Measurements from ENCODE around the gene SNRPD3.
"Not testable (repeated sequence)": the region's sequence is repeated elsewhere in the genome, so short reads cannot be mapped to it uniquely, and the experiment has no call there.

SNRPD3 gene

GRCh38 chr22:24591286-24591830 is 35.6 kb downstream of the SNRPD3 start:
- DNase-seq (ENCODE audit: low read depth in 4 of 4, low spot score in 1 of 4) = no peak

DNA sequence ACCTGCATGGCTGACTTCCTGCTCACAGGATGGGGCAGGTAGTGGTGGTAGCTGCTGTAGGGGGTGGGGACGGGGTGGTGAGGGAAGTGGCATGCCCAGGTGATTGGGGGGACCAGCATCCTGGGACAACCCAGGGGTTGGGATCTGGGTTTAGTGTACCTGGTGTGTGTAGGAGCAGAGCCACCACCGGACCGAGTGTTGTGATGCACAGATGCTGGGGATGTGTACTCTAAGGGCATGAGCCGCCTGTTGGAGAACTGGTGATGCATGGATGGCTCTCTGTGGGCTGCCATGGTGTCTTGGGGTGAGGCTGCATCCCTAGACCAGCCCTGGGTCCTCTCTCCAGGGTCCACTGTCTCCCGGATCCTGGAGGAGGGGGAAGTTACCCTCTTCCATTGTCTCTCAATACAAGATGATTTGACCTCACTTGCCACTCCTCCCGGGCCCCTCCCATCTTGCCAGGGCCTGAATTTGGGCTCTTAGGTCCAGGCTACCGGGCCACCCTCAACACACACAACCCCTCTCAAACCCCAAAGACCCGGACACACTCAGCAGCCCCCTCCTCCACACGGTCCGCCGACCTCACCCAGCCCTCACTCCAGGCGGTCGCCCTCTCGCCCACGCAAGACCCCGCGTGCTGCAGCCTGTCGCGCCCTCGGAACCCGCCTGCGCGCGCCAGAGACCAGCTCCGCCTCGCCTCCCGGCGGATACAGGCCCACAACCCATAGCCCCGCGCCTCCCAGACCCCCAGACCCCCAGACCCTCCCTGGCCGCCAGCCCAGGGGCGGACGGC is 36.5 kb downstream of the SNRPD3 start:
- no peak for DNase-seq (ENCODE audit: low read depth in 4 of 4, low spot score in 1 of 4)

- DNase-seq (ENCODE audit: low read depth in 4 of 4, low spot score in 1 of 4) = peak in 1 of 4 experiments; percentile 36
These were observed 37.2 kb downstream of the SNRPD3 start, which contains the start of gene LRRC75B for GRCh38 chr22:24592851-24593558. Gene LRRC75B (minus strand): TSS chr22:24593073. CDS start chr22:24593039, 34 bp downstream.

DNA sequence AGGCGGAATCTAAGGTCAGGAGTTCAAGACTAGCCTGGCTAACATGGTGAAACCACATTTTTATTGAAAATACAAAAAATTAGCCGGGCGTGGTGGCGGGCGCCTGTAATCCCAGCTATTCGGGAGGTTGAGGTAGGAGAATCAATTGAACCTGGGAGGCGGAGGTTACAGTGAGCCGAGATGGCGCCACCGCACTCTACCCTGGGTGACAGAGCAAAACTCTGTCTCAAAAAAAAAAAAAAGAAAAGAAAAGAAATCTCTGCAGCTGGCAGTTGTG is 37.7 kb downstream of the SNRPD3 start:
- DNase-seq (ENCODE audit: low read depth in 4 of 4, low spot score in 1 of 4) = not testable (repeated sequence)

DNA sequence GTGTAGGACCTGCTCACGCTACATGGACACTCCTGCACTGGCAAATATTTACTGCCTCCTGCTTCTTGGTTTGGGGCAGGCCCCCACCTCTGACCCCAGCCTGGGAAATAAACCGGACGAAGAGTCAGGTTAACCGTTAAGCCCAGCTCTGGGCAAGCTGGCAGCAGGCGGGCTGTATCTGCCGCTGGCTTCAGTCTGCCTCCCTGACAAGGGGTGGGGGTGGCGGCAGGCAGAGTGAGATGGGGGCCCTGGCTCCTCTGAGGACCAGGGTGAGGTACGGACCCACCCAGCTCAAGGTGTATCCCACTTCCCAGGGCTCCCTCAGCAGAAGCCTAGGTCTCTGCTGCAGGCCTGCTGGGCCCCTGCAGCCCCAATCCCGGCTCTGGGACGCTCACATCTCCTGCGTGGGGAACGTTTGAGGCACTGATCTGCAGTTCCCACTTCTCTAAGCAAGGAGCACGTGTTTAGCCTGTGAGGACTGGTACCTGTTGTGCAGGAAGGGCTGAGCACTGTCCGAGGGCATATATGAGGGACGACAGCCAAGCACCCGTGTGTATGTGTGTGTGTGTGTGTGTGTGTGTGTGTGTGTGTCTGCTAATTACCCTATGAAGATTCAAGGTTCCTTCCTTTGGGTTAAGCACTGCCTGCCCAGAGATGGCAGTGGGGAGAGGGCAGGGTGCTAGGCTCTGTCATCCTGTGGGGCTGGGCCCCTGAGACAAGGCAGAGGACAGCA is 38.2 kb downstream of the SNRPD3 start:
- DNase-seq (ENCODE audit: low read depth in 4 of 4, low spot score in 1 of 4) = no peak

GRCh38 chr22:24594569-24595120 is 38.8 kb downstream of the SNRPD3 start:
- no peak for DNase-seq (ENCODE audit: low read depth in 4 of 4, low spot score in 1 of 4)

GRCh38 chr22:24595228-24595627 is 39.4 kb downstream of the SNRPD3 start:
- no peak for DNase-seq (ENCODE audit: low read depth in 4 of 4, low spot score in 1 of 4)

DNA sequence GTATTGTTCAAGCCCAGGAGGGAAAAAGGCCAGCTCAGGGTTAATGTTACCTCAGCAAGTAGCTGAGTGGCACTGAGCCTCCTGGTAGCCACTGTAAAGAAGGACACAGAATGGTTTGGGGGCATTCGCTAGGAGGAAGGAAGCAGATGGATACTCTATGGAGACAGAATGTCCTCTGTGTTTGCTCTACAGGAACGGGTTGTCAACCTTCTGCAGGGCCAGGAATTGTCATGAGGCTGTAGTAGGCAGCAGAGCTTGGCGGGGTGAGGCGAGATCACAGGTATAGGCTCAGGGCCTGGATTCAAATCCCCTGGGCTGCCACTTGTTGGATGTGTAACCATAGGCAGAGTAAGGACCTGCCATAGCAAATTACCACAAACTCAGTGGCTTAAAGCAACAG is 40.1 kb downstream of the SNRPD3 start:
- DNase-seq (ENCODE audit: low read depth in 4 of 4, low spot score in 1 of 4) = no peak

DNA sequence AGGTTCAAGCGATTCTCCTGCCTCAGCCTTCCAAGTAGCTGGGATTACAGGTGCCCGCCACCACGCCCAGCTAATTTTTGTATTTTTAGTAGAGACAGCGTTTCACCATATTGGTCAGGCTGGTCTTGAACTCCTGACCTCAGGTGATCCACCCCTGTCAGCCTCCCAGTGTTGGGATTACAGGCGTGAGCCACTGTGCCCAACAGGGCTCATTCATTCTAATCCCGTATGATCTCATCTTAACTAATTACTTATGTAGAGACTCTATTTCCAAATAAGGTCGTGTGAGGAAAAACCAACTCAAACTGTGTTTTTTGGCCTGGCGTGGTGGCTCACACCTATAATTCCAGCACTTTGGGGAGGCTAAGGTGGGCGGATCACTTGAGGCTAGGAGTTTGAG is 41.3 kb downstream of the SNRPD3 start:
- DNase-seq (ENCODE audit: low read depth in 4 of 4, low spot score in 1 of 4) = not testable (repeated sequence)

GRCh38 chr22:24599514-24599913 is 43.7 kb downstream of the SNRPD3 start:
- no peak for DNase-seq (ENCODE audit: low read depth in 4 of 4, low spot score in 1 of 4)

GRCh38 chr22:24599958-24600715 is 44.3 kb downstream of the SNRPD3 start:
- DNase-seq (ENCODE audit: low read depth in 4 of 4, low spot score in 1 of 4) = not testable (repeated sequence)

- no peak for DNase-seq (ENCODE audit: low read depth in 4 of 4, low spot score in 1 of 4)
These were observed 45.7 kb downstream of the SNRPD3 start for GRCh38 chr22:24601217-24602104.

DNA sequence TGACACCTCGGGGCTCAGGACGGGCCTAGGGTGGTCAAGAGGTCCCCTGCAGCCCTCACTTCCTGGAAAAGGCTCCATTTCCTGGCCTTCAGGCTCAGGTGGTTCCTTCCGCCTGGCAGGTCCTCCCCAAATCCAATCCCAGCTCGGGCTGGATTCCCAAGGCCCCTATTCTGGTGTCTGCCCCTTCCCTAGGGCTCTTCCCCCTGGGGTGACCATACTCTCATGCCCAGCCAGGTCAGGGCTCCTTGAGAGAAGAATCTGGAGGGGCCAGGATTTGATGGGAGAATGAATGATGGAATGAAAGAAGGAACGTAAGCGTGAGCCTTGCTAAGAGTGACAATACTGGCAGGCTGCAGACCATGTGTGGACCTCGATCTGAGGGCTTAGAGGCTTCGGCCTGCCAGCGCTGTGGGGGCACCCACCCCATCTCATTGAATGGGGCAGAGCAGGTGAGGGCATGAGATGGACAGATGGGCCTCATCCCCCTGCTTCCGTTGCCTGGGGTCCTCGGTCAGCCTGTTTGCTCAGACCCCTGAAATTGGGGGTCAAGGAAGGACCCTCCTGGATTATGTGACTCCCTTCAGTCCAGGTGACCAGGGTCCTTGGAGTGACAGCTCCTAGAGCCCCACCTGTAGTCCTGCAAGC is 46.4 kb downstream of the SNRPD3 start:
- not testable (repeated sequence) for DNase-seq (ENCODE audit: low read depth in 4 of 4, low spot score in 1 of 4)

DNA sequence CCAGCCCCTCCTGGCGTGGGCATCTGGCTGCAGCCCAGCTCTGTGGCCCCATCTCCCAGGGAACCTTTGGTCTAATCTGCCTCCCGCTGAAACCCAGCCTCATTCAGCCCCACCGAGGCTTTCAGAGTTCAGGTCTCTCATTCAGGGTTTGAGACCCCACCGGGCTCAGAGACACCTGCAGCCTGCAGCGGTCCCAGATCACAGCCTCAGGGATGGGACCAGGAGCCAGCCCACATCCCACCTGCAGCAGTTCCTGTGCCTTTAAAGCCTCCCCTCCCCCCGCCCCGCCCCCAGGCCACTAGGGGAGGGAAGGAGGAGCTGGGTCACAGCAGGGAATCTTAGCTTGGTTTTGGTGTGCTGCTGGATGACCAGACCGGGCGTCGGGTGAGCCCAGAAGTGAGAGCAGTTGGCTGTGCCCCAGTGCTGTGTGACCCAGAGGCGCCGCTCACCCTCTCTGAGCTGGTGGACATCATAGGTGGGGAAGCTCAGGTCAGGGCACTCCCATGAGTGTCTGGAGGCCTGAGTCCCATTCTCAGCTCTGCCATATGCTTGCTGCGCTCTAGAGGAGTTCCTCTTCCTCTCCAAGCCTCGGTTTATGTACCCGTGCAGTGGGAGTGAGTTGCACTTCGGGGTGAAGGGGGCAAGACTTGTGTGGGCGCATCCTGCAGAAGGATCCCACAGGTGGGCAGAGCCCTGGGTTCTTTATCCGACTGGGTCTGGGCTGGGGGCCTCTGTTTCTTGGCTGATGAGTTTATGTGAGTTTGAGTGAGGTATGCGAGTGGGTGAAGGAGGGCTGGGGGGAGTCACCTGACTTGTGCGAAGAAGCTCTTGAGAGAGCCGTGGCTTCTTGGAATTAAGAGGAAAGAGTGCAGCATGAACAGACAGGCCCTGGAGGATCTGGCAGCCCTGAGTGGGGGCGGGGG is 47.3 kb downstream of the SNRPD3 start, which contains the start of gene GGT1:
Gene GGT1, plus strand, starts transcription at position 347 of the 923 bp plus-strand sequence. CDS start 7,889 bp downstream, outside the sequence.
- DNase-seq (ENCODE audit: low read depth in 4 of 4, low spot score in 1 of 4) = not testable (repeated sequence)

DNA sequence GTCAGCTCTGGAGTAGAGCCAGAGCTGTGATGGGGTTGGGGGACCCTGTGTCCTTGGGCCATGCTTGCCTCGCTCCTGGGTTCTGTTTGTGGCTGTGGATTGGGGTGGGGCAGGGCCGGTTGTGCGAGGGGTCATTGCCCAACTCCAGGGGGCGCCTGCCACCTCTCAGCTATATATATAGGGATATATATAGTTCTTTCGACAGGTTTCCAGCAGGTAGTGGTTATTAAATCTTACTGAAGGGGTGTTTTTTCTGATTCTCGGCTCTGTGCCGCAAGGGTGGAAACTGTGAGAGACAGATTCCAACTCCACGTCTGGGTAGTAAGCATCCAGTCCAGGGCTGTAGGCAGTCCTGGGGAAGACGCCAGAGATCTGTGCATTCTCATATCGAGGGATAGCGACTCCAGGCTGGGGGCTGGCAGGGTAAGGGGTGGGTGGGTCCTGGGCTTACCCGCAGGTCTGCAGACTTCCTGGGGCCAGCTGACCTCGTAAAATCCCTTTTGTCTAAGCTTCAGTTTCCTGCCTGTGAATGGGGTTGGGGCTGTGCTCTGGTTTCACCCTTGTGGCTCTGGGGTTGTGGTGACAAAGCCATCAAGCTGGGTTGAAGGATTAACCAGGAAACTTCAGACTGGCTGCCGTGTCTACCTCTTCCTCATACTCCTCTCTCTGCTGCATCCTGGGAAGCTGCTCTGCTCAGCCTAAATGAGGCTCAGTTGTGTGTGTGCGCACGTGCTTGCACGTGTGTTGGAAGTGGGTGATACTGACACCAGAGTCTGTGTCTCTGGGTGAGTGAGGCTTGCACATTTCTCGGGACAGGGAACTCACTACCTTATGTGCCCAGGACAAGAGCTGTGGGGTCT is 48.2 kb downstream of the SNRPD3 start:
- DNase-seq (ENCODE audit: low read depth in 4 of 4, low spot score in 1 of 4) = peak in 1 of 4 experiments; percentile 5

- DNase-seq (ENCODE audit: low read depth in 4 of 4, low spot score in 1 of 4) = not testable (repeated sequence)
These were observed 50.5 kb downstream of the SNRPD3 start for GRCh38 chr22:24606340-24606739.

Data from stimulated activated CD4-positive, alpha-beta T cell treated with anti-CD3 and anti-CD28 coated beads, Interleukin-1b, Interleukin-23, amount 100 ng/mL, for 24 hours (primary cell).